Measurements from ENCODE around the gene SAMD11. TPM values are rescaled to one million over a fixed set of nuclear protein-coding genes. Genes with fewer than 3 reads are reported as not detected.
A peak's percentile ranks its signal among the peaks of the same experiment; 100 is the strongest.
"Not testable (repeated sequence)": the region's sequence is repeated elsewhere in the genome, so short reads cannot be mapped to it uniquely, and the experiment has no call there.

SAMD11 gene
- polyA plus RNA-seq, 1 of the 3 experiments (the other 2 are of a cell fraction) = 2.1 TPM

- WGBS (ENCODE audit: low lambda C conversion rate) = 90% methylated on average over 17 of the region's 29 CpGs
- CTCF ChIA-PET = interaction anchor here (2.0 kb wide), 1 partner anchor 41 kb away, joined by 9 read pairs; no protein-coding TSS in a partner anchor
- no peak for DNase-seq
These were observed 22.2 kb downstream of the SAMD11 start for GRCh38 chr1:945688-946556.

GRCh38 chr1:946811-947210 is 23.1 kb downstream of the SAMD11 start:
- not testable (repeated sequence) for H3K9me2 ChIP-seq; H3K27ac ChIP-seq (ENCODE audit: low read depth in 2 of 2, low read length in 1 of 2); H3K27me3 ChIP-seq (ENCODE audit: insufficient read depth); H3K79me2 ChIP-seq (ENCODE audit: insufficient read depth); DNase-seq; H3K4me3 ChIP-seq (ENCODE audit: low read depth in 2 of 2, low read length in 1 of 2); H3K9me3 ChIP-seq; H3K9ac ChIP-seq; H2AFZ ChIP-seq (ENCODE audit: low read depth); H3K4me2 ChIP-seq
- Histone ChIP-seq H4K20me1 (ENCODE audit: insufficient read depth) (0 out of 2 replicates have a peak, but pooled peaks cover 11% of the 10 kb centered on the region), H3K4me1 (ENCODE audit: control insufficient read depth in 1 of 2, insufficient read depth in 2 of 2, low read depth in 1 of 2, low read length in 1 of 2) (peaks cover 0 to 38% of the 10 kb centered on the region in 2 experiments; a peak in 1 of 4 replicates), H3K36me3 (replicated peaks in 1 of 2; ENCODE audit: control insufficient read depth in 1 of 2, insufficient read depth in 2 of 2, low read length in 1 of 2) (peaks cover 0 to 69% of the 10 kb centered on the region in 2 experiments), H3F3A (replicated peaks; ENCODE audit: insufficient read depth) (peaks cover 15% of the 10 kb centered on the region)
- 95% methylated on average over 9 of the region's 13 CpGs for WGBS (ENCODE audit: low lambda C conversion rate)
- POLR2A ChIA-PET = interaction anchor here (1.0 kb wide), 1 partner anchor 12 kb away, joined by 3 read pairs; the partner anchor contains the start of gene NOC2L
- CTCF ChIA-PET = interaction anchor here (2.0 kb wide), 1 partner anchor 42 kb away, joined by 9 read pairs; no protein-coding TSS in a partner anchor

More at GRCh38 chr1:945688-946556, 22.2 kb downstream of the SAMD11 start:
- Histone ChIP-seq H3K79me2 (ENCODE audit: insufficient read depth) (no peaks in the 10 kb centered on the region), H3K4me2 (no peak overlapping the region), H3K9me3 (no peaks in the 10 kb centered on the region), H3K9ac (no peak overlapping the region), H3F3A (replicated peaks; ENCODE audit: insufficient read depth) (peaks cover 15% of the 10 kb centered on the region), H4K20me1 (ENCODE audit: insufficient read depth) (0 out of 2 replicates have a peak, but pooled peaks cover 11% of the 10 kb centered on the region), H3K4me1 (ENCODE audit: control insufficient read depth in 1 of 2, insufficient read depth in 2 of 2, low read depth in 1 of 2, low read length in 1 of 2) (peaks cover 0 to 43% of the 10 kb centered on the region in 2 experiments; a peak in 1 of 4 replicates), H2AFZ (ENCODE audit: low read depth) (no peak overlapping the region), H3K9me2 (no peaks in the 10 kb centered on the region), H3K36me3 (replicated peaks in 1 of 2; ENCODE audit: control insufficient read depth in 1 of 2, insufficient read depth in 2 of 2, low read length in 1 of 2) (peaks cover 0 to 60% of the 10 kb centered on the region in 2 experiments), H3K27me3 (ENCODE audit: insufficient read depth) (no peaks in the 10 kb centered on the region), H3K27ac (ENCODE audit: low read depth in 2 of 2, low read length in 1 of 2) (peak overlapping the region in 1 of 2 experiments; percentile 86; a peak in 1 of 4 replicates), H3K4me3 (ENCODE audit: low read depth in 2 of 2, low read length in 1 of 2) (no peak overlapping the region)
- POLR2A ChIA-PET = interaction anchor here (1.0 kb wide), 1 partner anchor 13 kb away, joined by 3 read pairs; the partner anchor contains the start of gene NOC2L
- no peak for TF ChIP-seq EZH2phosphoT487 (IDR thresholded peaks at IDR 0.05; ENCODE audit: borderline replicate concordance, low read depth)
- TF ChIP-seq SIN3A (IDR thresholded peaks at IDR 0.05; ENCODE audit: borderline replicate concordance, low read depth, low read length) = no peak
- no peak for TF ChIP-seq GABPA (IDR thresholded peaks at IDR 0.05; ENCODE audit: low read depth)
- TF ChIP-seq MEF2A (IDR thresholded peaks at IDR 0.05; ENCODE audit: borderline replicate concordance, low read depth) = no peak

- WGBS (ENCODE audit: low lambda C conversion rate) = no CpG with 5 or more reads among the region's 15 CpGs
- H3K36me3 ChIP-seq (replicated peaks in 1 of 2; ENCODE audit: control insufficient read depth in 1 of 2, insufficient read depth in 2 of 2, low read length in 1 of 2) = peaks cover 0 to 80% of the 10 kb centered on the region in 2 experiments
- POLR2A ChIA-PET = no interaction called here
- no peak for TF ChIP-seq NRF1 (IDR thresholded peaks at IDR 0.05; ENCODE audit: low read depth, low read length)
- TF ChIP-seq TEAD4 (IDR thresholded peaks at IDR 0.05; ENCODE audit: borderline replicate concordance, insufficient read depth) = no peak
- no peak for TF ChIP-seq GATA2 (CRISPR knock-in tag; IDR thresholded peaks at IDR 0.05)
- no peak for TF ChIP-seq SIN3A (IDR thresholded peaks at IDR 0.05; ENCODE audit: borderline replicate concordance, low read depth, low read length)
- no peak for TF ChIP-seq TAF1 (IDR thresholded peaks at IDR 0.05; ENCODE audit: borderline replicate concordance, low read depth, low read length)
- TF ChIP-seq GABPA (IDR thresholded peaks at IDR 0.05; ENCODE audit: low read depth) = no peak
- TF ChIP-seq ELF1 (IDR thresholded peaks at IDR 0.05) = no peak
- no peak for TF ChIP-seq YY1 (IDR thresholded peaks at IDR 0.05; ENCODE audit: low read depth)
- no peak for TF ChIP-seq EP300 (IDR thresholded peaks at IDR 0.05; ENCODE audit: borderline replicate concordance in 1 of 2, low read depth in 1 of 2, low read length in 1 of 2)
- TF ChIP-seq, protein P1, sequence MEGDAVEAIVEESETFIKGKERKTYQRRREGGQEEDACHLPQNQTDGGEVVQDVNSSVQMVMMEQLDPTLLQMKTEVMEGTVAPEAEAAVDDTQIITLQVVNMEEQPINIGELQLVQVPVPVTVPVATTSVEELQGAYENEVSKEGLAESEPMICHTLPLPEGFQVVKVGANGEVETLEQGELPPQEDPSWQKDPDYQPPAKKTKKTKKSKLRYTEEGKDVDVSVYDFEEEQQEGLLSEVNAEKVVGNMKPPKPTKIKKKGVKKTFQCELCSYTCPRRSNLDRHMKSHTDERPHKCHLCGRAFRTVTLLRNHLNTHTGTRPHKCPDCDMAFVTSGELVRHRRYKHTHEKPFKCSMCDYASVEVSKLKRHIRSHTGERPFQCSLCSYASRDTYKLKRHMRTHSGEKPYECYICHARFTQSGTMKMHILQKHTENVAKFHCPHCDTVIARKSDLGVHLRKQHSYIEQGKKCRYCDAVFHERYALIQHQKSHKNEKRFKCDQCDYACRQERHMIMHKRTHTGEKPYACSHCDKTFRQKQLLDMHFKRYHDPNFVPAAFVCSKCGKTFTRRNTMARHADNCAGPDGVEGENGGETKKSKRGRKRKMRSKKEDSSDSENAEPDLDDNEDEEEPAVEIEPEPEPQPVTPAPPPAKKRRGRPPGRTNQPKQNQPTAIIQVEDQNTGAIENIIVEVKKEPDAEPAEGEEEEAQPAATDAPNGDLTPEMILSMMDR (IDR thresholded peaks at IDR 0.05) = no peak
- no peak for TF ChIP-seq JUND (IDR thresholded peaks at IDR 0.05)
- TF ChIP-seq, protein P2, sequence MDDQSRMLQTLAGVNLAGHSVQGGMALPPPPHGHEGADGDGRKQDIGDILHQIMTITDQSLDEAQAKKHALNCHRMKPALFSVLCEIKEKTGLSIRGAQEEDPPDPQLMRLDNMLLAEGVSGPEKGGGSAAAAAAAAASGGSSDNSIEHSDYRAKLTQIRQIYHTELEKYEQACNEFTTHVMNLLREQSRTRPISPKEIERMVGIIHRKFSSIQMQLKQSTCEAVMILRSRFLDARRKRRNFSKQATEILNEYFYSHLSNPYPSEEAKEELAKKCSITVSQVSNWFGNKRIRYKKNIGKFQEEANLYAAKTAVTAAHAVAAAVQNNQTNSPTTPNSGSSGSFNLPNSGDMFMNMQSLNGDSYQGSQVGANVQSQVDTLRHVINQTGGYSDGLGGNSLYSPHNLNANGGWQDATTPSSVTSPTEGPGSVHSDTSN (IDR thresholded peaks at IDR 0.05) = no peak
- no peak for TF ChIP-seq RXRA (IDR thresholded peaks at IDR 0.05; ENCODE audit: borderline replicate concordance, low read depth)
- TF ChIP-seq, protein P3, sequence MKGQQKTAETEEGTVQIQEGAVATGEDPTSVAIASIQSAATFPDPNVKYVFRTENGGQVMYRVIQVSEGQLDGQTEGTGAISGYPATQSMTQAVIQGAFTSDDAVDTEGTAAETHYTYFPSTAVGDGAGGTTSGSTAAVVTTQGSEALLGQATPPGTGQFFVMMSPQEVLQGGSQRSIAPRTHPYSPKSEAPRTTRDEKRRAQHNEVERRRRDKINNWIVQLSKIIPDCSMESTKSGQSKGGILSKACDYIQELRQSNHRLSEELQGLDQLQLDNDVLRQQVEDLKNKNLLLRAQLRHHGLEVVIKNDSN (IDR thresholded peaks at IDR 0.05; ENCODE audit: borderline replicate concordance, low read depth) = no peak
- TF ChIP-seq TCF12 (IDR thresholded peaks at IDR 0.05) = no peak
These were observed 24.2 kb downstream of the SAMD11 start for GRCh38 chr1:947958-948357.

More at GRCh38 chr1:947958-948357, 24.2 kb downstream of the SAMD11 start:
- no peaks in the 10 kb centered on the region for H3K9me2 ChIP-seq
- H3K9ac ChIP-seq = no peak overlapping the region
- CTCF ChIA-PET = interaction anchor here (1.0 kb wide), 1 partner anchor 9 kb away, joined by 3 read pairs; no protein-coding TSS in a partner anchor
- H3K4me3 ChIP-seq (ENCODE audit: low read depth in 2 of 2, low read length in 1 of 2) = no peak overlapping the region
- no peak overlapping the region for H2AFZ ChIP-seq (ENCODE audit: low read depth)
- no peak overlapping the region for H3K4me2 ChIP-seq
- 0 out of 2 replicates have a peak, but pooled peaks cover 11% of the 10 kb centered on the region for H4K20me1 ChIP-seq (ENCODE audit: insufficient read depth)
- H3K9me3 ChIP-seq = no peaks in the 10 kb centered on the region
- H3K4me1 ChIP-seq (ENCODE audit: control insufficient read depth in 1 of 2, insufficient read depth in 2 of 2, low read depth in 1 of 2, low read length in 1 of 2) = peaks cover 0 to 27% of the 10 kb centered on the region in 2 experiments; a peak in 1 of 4 replicates
- no peak overlapping the region for H3K27ac ChIP-seq (ENCODE audit: low read depth in 2 of 2, low read length in 1 of 2)
- H3K27me3 ChIP-seq (ENCODE audit: insufficient read depth) = no peaks in the 10 kb centered on the region
- no peak for DNase-seq
- H3F3A ChIP-seq (replicated peaks; ENCODE audit: insufficient read depth) = peaks cover 15% of the 10 kb centered on the region
- H3K79me2 ChIP-seq (ENCODE audit: insufficient read depth) = no peaks in the 10 kb centered on the region
